Measurements from ENCODE around the gene BMPR1A. TPM values are rescaled to one million over a fixed set of nuclear protein-coding genes. Genes with fewer than 3 reads are reported as not detected.

The BMPR1A gene
- total RNA-seq, 4 donors from 2014 or later: 26.5 to 44.9 (median 37.1) TPM

- DNase-seq (ENCODE audit: low spot score) (no peak), ATAC-seq (ENCODE audit: low FRiP score) (no peak)
- TF ChIP-seq CTCF (IDR thresholded peaks at IDR 0.05): no peak
Observed at GRCh38 chr10:86763404-86763803, 7.0 kb downstream of the BMPR1A start.

GRCh38 chr10:86765548-86765947, 9.1 kb downstream of the BMPR1A start:
- ATAC-seq (ENCODE audit: low FRiP score) (no peak), DNase-seq (ENCODE audit: low spot score) (no peak)
- no peak for TF ChIP-seq CTCF (IDR thresholded peaks at IDR 0.05)

GRCh38 chr10:86768412-86769062, 12.1 kb downstream of the BMPR1A start:
- no peak for TF ChIP-seq CTCF (IDR thresholded peaks at IDR 0.05)
- ATAC-seq (ENCODE audit: low FRiP score) (no peak), DNase-seq (ENCODE audit: low spot score) (no peak)

- no peak for ATAC-seq (ENCODE audit: low FRiP score)
- DNase-seq (ENCODE audit: low spot score): no peak
- TF ChIP-seq CTCF (IDR thresholded peaks at IDR 0.05): no peak
Observed at GRCh38 chr10:86769991-86770390, 13.6 kb downstream of the BMPR1A start.

- ATAC-seq (ENCODE audit: low FRiP score): no peak
- no peak for DNase-seq (ENCODE audit: low spot score)
- no peak for TF ChIP-seq CTCF (IDR thresholded peaks at IDR 0.05)
Observed at GRCh38 chr10:86770412-86770960, 14.1 kb downstream of the BMPR1A start.

GRCh38 chr10:86773498-86773897, 17.1 kb downstream of the BMPR1A start:
- no peak for ATAC-seq (ENCODE audit: low FRiP score)
- no peak for TF ChIP-seq CTCF (IDR thresholded peaks at IDR 0.05)
- no peak for DNase-seq (ENCODE audit: low spot score)
